Dermis lymphatic vessel endothelial cell (primary cell): Measurements from ENCODE around the gene SCFD2. TPM values are rescaled to one million over a fixed set of nuclear protein-coding genes. Genes with fewer than 3 reads are reported as not detected.

Source experiments
- total RNA-seq: library from RNA; depleted of rRNA; stranded (reverse); fragments of >200 nt; gene quantifications from 2 replicates; pipeline ENCODE4 v1.2.1, GENCODE V29; 2014

Gene SCFD2
- total RNA-seq, result 8.0 and 15.0 TPM in 2 replicates

DNA sequence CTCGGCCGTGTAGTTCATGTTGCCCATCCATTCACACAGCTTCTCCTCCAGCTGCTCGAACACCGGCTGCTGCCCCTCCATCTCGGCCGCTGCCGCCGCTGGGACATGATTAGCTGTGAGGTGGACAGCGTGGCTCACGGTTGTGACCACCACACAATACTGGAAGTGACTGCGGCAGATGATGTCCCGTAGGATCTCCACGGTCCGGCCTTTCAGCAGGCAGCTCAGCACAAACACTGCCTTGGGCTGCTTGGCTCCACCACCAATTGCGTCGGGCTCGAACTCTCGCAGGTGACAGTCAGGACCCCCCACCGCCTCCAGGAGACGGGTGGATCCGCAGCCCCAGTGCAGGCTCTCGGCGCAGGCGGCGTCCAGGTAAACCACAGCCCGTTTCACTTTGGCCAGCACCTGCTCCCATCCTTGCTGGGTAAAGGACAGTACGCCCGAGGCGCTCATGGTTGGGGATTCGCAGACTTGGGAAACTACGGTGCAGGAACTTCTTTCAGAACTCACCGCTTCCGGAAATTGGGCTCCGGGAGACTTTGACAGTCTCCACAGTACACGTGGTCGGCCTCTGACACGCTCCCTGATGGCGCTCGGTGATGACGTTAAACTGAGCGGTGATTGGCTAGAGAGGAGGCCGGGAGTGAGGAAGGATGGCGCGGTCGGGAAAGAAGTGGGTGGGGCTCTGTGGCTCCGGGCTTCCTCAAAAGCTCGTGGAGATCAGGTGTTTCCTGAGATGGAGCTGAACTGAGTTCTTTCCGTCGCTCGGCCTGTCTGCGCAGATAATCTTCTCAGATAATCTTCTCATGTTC, at the start of gene SCFD2:
TSS of gene SCFD2 (minus strand) at position 576 of the 815 bp plus-strand sequence.

DNA sequence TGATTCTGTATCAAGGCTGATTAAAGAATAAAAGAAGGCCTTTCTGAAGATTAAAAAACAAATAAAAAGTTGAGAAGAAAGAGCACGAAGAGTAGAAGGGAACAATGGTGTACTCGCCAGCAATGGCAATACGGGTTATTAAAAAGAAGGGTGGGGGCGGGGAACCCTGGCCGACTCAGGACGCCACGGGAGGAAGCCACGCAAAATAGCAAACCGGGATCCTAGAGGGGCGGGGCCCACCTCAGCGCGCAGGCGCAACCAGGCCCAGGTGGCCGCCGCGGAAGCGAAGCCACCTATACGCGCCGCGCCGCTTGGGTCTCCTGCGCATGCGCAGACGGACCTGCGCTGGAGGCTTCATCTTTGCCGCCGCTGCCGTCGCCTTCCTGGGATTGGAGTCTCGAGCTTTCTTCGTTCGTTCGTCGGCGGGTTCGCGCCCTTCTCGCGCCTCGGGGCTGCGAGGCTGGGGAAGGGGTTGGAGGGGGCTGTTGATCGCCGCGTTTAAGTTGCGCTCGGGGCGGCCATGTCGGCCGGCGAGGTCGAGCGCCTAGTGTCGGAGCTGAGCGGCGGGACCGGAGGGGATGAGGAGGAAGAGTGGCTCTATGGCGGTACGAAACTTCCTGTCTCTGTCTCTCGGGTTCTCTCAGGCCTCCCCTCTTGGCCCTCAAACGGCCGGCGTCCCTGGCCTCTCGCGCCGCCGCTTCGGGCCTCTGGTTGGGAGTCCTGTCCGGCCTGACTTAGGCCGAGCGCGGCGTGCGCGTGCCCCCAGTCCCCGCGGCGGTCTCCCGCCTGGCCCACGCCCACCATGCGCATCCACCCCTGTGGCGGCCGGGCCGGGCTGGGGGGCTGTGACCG, 11.7 kb upstream of the SCFD2 start, which contains the start of gene FIP1L1:
TSS of gene FIP1L1 (plus strand) at position 323 of the 852 bp plus-strand sequence. CDS start at position 521, 198 bp downstream.

DNA sequence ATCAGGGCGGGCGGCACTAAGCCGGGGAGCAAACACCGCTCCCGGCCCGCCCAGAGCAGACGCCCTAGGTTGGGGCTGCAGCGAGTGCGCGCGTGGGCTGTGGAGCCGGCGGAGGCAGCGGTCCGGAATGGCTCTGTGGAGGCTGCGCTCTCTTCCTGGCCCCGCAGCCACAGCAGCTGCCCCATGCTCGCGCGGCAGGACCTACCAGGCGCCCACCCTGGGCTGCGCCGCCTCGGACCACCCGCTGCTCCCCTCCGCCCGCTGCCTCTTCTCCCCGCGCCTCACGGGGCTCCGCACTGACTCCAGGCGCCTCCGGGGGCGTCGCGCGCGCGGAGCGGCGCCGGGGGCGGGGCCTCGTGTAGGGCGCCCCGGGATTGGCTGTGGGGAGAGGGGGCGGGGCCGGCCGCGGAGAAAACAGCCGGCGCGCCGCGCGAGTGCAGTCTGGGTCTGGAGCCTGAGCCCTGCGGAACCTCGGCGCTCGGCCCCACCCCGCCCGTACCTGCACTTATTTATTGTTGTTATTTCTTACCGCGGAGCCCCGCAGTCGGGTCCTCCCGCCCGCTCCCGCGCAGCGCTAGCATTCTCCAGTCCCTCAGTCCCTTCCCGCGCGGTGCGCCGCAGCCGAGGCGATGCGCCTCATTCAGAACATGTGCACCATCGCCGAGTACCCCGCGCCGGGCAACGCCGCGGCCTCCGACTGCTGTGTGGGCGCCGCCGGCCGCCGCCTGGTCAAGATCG, 503.8 kb downstream of the SCFD2 start, which contains the start of gene RASL11B:
TSS of gene RASL11B (plus strand) at position 439 of the 738 bp plus-strand sequence. CDS start at position 630, 191 bp downstream.

Other genes starting within 250 kb of the SCFD2 start
- 58.3 and 61.0 TPM in 2 replicates for gene FIP1L1, start 11.6 kb upstream of the SCFD2 start, total RNA-seq
- gene LNX1, start 225.4 kb upstream of the SCFD2 start, total RNA-seq, result 6.7 and 13.5 TPM in 2 replicates